Measurements from ENCODE around the gene SLITRK3. TPM values are rescaled to one million over a fixed set of nuclear protein-coding genes. Genes with fewer than 3 reads are reported as not detected.

SLITRK3 gene
- total RNA-seq, 1 donor from 2014 or later: not detected

- no peak overlapping the region for H3K4me3 ChIP-seq (ENCODE audit: low read depth, low read length)
- H3K27me3 ChIP-seq (ENCODE audit: control insufficient read depth, insufficient read depth, low read length): no peaks in the 10 kb centered on the region
- no peak for DNase-seq (ENCODE audit: low read depth)
- H3K36me3 ChIP-seq (ENCODE audit: control insufficient read depth, insufficient read depth, low read length): no peaks in the 10 kb centered on the region
- no peak for TF ChIP-seq CTCF (IDR thresholded peaks at IDR 0.05; ENCODE audit: insufficient read depth, low read length, poor library complexity, severe bottlenecking)
These were observed 16.4 kb upstream of the SLITRK3 start for GRCh38 chr3:165212580-165212979.

- TF ChIP-seq CTCF (IDR thresholded peaks at IDR 0.05; ENCODE audit: insufficient read depth, low read length, poor library complexity, severe bottlenecking): no peak
- H3K36me3 ChIP-seq (ENCODE audit: control insufficient read depth, insufficient read depth, low read length): no peaks in the 10 kb centered on the region
- no peak overlapping the region for H3K4me3 ChIP-seq (ENCODE audit: low read depth, low read length)
- H3K27me3 ChIP-seq (ENCODE audit: control insufficient read depth, insufficient read depth, low read length): no peaks in the 10 kb centered on the region
- DNase-seq (ENCODE audit: low read depth): no peak
These were observed 15.5 kb upstream of the SLITRK3 start for GRCh38 chr3:165211721-165212120.

GRCh38 chr3:165210727-165211126 lies 14.5 kb upstream of the SLITRK3 start:
- Histone ChIP-seq H3K27me3 (ENCODE audit: control insufficient read depth, insufficient read depth, low read length) (no peaks in the 10 kb centered on the region), H3K36me3 (ENCODE audit: control insufficient read depth, insufficient read depth, low read length) (no peaks in the 10 kb centered on the region), H3K4me3 (ENCODE audit: low read depth, low read length) (no peak overlapping the region)
- TF ChIP-seq CTCF (IDR thresholded peaks at IDR 0.05; ENCODE audit: insufficient read depth, low read length, poor library complexity, severe bottlenecking): no peak
- no peak for DNase-seq (ENCODE audit: low read depth)

GRCh38 chr3:165210132-165210531 lies 13.9 kb upstream of the SLITRK3 start:
- TF ChIP-seq CTCF (IDR thresholded peaks at IDR 0.05; ENCODE audit: insufficient read depth, low read length, poor library complexity, severe bottlenecking): peak; percentile 42
- no peak overlapping the region for H3K4me3 ChIP-seq (ENCODE audit: low read depth, low read length)
- H3K36me3 ChIP-seq (ENCODE audit: control insufficient read depth, insufficient read depth, low read length): no peaks in the 10 kb centered on the region
- no peaks in the 10 kb centered on the region for H3K27me3 ChIP-seq (ENCODE audit: control insufficient read depth, insufficient read depth, low read length)
- DNase-seq (ENCODE audit: low read depth): no peak

- Histone ChIP-seq H3K4me3 (ENCODE audit: low read depth, low read length) (peak overlapping the region; percentile 22), H3K27me3 (ENCODE audit: control insufficient read depth, insufficient read depth, low read length) (no peaks in the 10 kb centered on the region), H3K36me3 (ENCODE audit: control insufficient read depth, insufficient read depth, low read length) (no peaks in the 10 kb centered on the region)
- peak; percentile 28 for DNase-seq (ENCODE audit: low read depth)
- peak; percentile 100 for TF ChIP-seq CTCF (IDR thresholded peaks at IDR 0.05; ENCODE audit: insufficient read depth, low read length, poor library complexity, severe bottlenecking)
These were observed 10.5 kb upstream of the SLITRK3 start for GRCh38 chr3:165206454-165207266.

GRCh38 chr3:165204445-165204844 lies 8.3 kb upstream of the SLITRK3 start:
- no peak for TF ChIP-seq CTCF (IDR thresholded peaks at IDR 0.05; ENCODE audit: insufficient read depth, low read length, poor library complexity, severe bottlenecking)
- no peaks in the 10 kb centered on the region for H3K27me3 ChIP-seq (ENCODE audit: control insufficient read depth, insufficient read depth, low read length)
- DNase-seq (ENCODE audit: low read depth): no peak
- H3K4me3 ChIP-seq (ENCODE audit: low read depth, low read length): no peak overlapping the region
- H3K36me3 ChIP-seq (ENCODE audit: control insufficient read depth, insufficient read depth, low read length): no peaks in the 10 kb centered on the region
